GM20000 (cell line): Measurements from ENCODE around the gene GABRG3.

ENCODE experiments used
- DNase-seq: peaks from one replicate; pipeline ENCODE4 v3.0.0; 2012; ENCODE audit warnings: low spot score
- CTCF ChIP-seq: IDR thresholded peaks from 2 replicates; pipeline ENCODE4 v1.5.1; 2012; ENCODE audit warnings: mild to moderate bottlenecking, control low read depth; ENCODE audit errors: extremely low read depth, missing control alignments

Gene GABRG3

DNA sequence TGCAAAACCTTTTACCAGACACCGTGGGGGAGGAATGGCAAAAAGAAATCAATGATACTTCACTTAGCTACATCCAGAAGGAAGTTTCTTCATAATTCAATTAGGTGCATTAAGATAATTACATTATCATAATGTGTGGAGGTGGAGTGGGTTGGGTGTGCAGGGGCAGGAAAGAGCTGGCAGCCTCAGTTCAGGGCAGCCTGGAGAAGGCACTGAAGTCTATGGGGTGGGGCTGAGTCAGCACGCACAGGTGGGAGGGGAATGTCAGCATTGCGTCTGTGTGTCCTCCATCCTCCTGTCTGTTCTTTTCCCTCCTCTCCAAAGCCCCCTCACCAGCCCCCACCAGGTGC, 278.8 kb downstream of the GABRG3 start:
- TF ChIP-seq CTCF = no peak
- DNase-seq = no peak

GRCh38 chr15:27250223-27250622, 279.2 kb downstream of the GABRG3 start:
- no peak for TF ChIP-seq CTCF
- DNase-seq = no peak

- no peak for DNase-seq
- TF ChIP-seq CTCF = no peak
Observed at GRCh38 chr15:27254055-27254454, 283.1 kb downstream of the GABRG3 start.

DNA sequence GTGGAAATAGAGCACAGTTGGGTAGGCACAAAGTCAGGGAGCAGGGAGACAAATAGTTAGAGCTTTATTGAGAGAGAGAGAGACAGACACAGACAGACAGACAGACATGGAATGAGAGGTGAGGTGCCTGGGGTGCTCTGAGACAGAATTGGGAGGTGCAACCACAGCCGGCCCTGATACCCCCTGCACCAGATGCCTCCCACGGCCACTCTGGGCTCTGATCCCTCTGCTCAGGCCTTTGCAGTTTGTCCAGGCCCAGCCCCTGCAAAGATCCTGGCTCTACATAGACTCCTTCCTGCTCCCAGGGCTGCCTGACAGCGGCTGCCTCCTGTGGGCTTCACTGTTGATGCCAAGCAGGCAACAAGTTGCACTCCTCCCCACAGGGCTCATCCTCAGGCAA, 283.8 kb downstream of the GABRG3 start:
- TF ChIP-seq CTCF = no peak
- DNase-seq = no peak

- no peak for TF ChIP-seq CTCF
- no peak for DNase-seq
Observed at GRCh38 chr15:27256446-27256845, 285.5 kb downstream of the GABRG3 start.

GRCh38 chr15:27258287-27258686, 287.3 kb downstream of the GABRG3 start:
- DNase-seq = no peak
- no peak for TF ChIP-seq CTCF

- TF ChIP-seq CTCF = no peak
- no peak for DNase-seq
Observed at GRCh38 chr15:27260523-27260922, 289.5 kb downstream of the GABRG3 start.
